ENCODE results near the gene EFR3B.

- TF ChIP-seq CTCF (conservative IDR thresholded peaks at IDR 0.05; ENCODE audit: low read depth, low read length) (no peak), MXI1 (IDR thresholded peaks at IDR 0.05; ENCODE audit: borderline replicate concordance, low read depth, low read length) (no peak), ELK1 (IDR thresholded peaks at IDR 0.05; ENCODE audit: borderline replicate concordance, low read depth, low read length) (no peak), POLR2A (IDR thresholded peaks at IDR 0.05; ENCODE audit: low read depth, low read length) (no peak), USF2 (IDR thresholded peaks at IDR 0.05; ENCODE audit: low read depth, low read length) (no peak), NFE2L2 (IDR thresholded peaks at IDR 0.05; ENCODE audit: low read depth, low read length) (no peak), RAD21 (IDR thresholded peaks at IDR 0.05; ENCODE audit: low read length) (no peak)
Measured at GRCh38 chr2:25000036-25000435, 41.8 kb upstream of the EFR3B start.

Measured in IMR-90 (cell line).